HEK293 (cell line): Measurements from ENCODE around the gene ABHD17A.

Experiments
- CTCF ChIA-PET: fragments of 350-600 bp; formaldehyde crosslinking; extraction: SDS; loops from one replicate; lab custom pipeline; 2021; ENCODE audit warnings: antibody characterized with exemption; lab: Yijun Ruan, JAX
- POLR2A ChIA-PET: fragments of 300-600 bp; formaldehyde crosslinking; extraction: SDS; loops from one replicate; lab custom pipeline; 2020; ENCODE audit warnings: antibody characterized with exemption, inconsistent platforms; lab: Yijun Ruan, JAX
- H3K27ac ChIP-seq: fragments of 200-500 bp; sonication (Bioruptor generic); 2 replicates; pipeline ENCODE4 v1.5.1; 2014; ENCODE audit warnings: low read depth, low read length, control low read depth, inconsistent platforms; ENCODE audit errors: extremely low read depth
- H3K36me3 ChIP-seq, 2 experiments: fragments of 200-500 bp in 1 of 2; sonication (Bioruptor generic) in 1 of 2; 1 replicate in 1 of 2; 2 replicates in 1 of 2; pipeline ENCODE4 v1.5.1; 2014 to 2017; ENCODE audit warnings: inconsistent platforms in 2 of 2, low read length in 2 of 2; ENCODE audit not compliant: control insufficient read depth in 2 of 2, insufficient read depth in 1 of 2
- H3K4me1 ChIP-seq: fragments of 200-500 bp; sonication (Bioruptor generic); 2 replicates; pipeline ENCODE4 v1.5.1; 2014; ENCODE audit warnings: mild to moderate bottlenecking, low read length, inconsistent platforms; ENCODE audit not compliant: control insufficient read depth, insufficient read depth
- H3K4me3 ChIP-seq: 2 replicates; pipeline ENCODE4 v1.5.1; 2011; ENCODE audit warnings: low read depth, mild to moderate bottlenecking, control low read depth, low read length, moderate library complexity
- H3K9me3 ChIP-seq: fragments of 200-500 bp; sonication (Bioruptor generic); 2 replicates; pipeline ENCODE4 v1.5.1; 2014; ENCODE audit warnings: low read depth, low read length, inconsistent platforms; ENCODE audit not compliant: control insufficient read depth, insufficient read depth
- GLIS1 ChIP-seq: fragments of 450-650 bp; formaldehyde crosslinking; IDR thresholded peaks from 2 replicates; pipeline ENCODE4 v1.5.1; 2016; ENCODE audit warnings: missing biosample characterization, missing genetic modification characterization
- GLIS2 ChIP-seq: fragments of 450-650 bp; formaldehyde crosslinking; IDR thresholded peaks from 2 replicates; pipeline ENCODE4 v1.5.1; 2016; ENCODE audit warnings: missing biosample characterization, missing genetic modification characterization
- KLF1 ChIP-seq: fragments of 450-650 bp; formaldehyde crosslinking; IDR thresholded peaks from 2 replicates; pipeline ENCODE4 v1.5.1; 2016; ENCODE audit warnings: missing biosample characterization, missing genetic modification characterization
- KLF9 ChIP-seq: fragments of 450-650 bp; formaldehyde crosslinking; IDR thresholded peaks from 2 replicates; pipeline ENCODE4 v1.5.1; 2016; ENCODE audit warnings: missing biosample characterization, missing genetic modification characterization, low read depth
- ZIC2 ChIP-seq: fragments of 450-650 bp; formaldehyde crosslinking; IDR thresholded peaks from 2 replicates; pipeline ENCODE4 v1.5.1; 2016; ENCODE audit warnings: missing biosample characterization, missing genetic modification characterization
- ZNF138 ChIP-seq: fragments of 450-650 bp; formaldehyde crosslinking; IDR thresholded peaks from 2 replicates; pipeline ENCODE4 v1.5.1; 2016; ENCODE audit warnings: missing biosample characterization, missing genetic modification characterization, borderline replicate concordance
- ZNF223 ChIP-seq: fragments of 450-650 bp; formaldehyde crosslinking; IDR thresholded peaks from 2 replicates; pipeline ENCODE4 v1.5.1; 2016; ENCODE audit warnings: missing biosample characterization, missing genetic modification characterization
- ZNF394 ChIP-seq: fragments of 450-650 bp; formaldehyde crosslinking; IDR thresholded peaks from 2 replicates; pipeline ENCODE4 v1.5.1; 2016; ENCODE audit warnings: missing biosample characterization, missing genetic modification characterization, mild to moderate bottlenecking, moderate library complexity, borderline replicate concordance
- ZNF530 ChIP-seq: fragments of 450-650 bp; formaldehyde crosslinking; IDR thresholded peaks from 2 replicates; pipeline ENCODE4 v1.5.1; 2016; ENCODE audit warnings: low read depth, missing biosample characterization, missing genetic modification characterization
- ZNF549 ChIP-seq: fragments of 450-650 bp; IDR thresholded peaks from 2 replicates; pipeline ENCODE4 v1.5.1; 2018; ENCODE audit warnings: missing biosample characterization, missing genetic modification characterization, mild to moderate bottlenecking, inconsistent platforms, moderate library complexity
- ZNF654 ChIP-seq: fragments of 450-650 bp; formaldehyde crosslinking; IDR thresholded peaks from 2 replicates; pipeline ENCODE4 v1.5.1; 2016; ENCODE audit warnings: low read depth, missing biosample characterization, missing genetic modification characterization
- ZNF707 ChIP-seq: fragments of 450-650 bp; formaldehyde crosslinking; IDR thresholded peaks from 2 replicates; pipeline ENCODE4 v1.5.1; 2016; ENCODE audit warnings: missing biosample characterization, missing genetic modification characterization
- ZNF791 ChIP-seq: fragments of 450-650 bp; formaldehyde crosslinking; IDR thresholded peaks from 2 replicates; pipeline ENCODE4 v1.5.1; 2016; ENCODE audit warnings: missing biosample characterization, missing genetic modification characterization
- ZSCAN16 ChIP-seq: fragments of 450-650 bp; formaldehyde crosslinking; IDR thresholded peaks from 2 replicates; pipeline ENCODE4 v1.5.1; 2016; ENCODE audit warnings: missing biosample characterization, missing genetic modification characterization
- TF ChIP-seq, protein P1 (sequence below): fragments of 450-650 bp; formaldehyde crosslinking; IDR thresholded peaks from 2 replicates; pipeline ENCODE4 v1.5.1; 2016; ENCODE audit warnings: missing biosample characterization, missing genetic modification characterization
- TF ChIP-seq, protein P2 (sequence below): fragments of 450-650 bp; formaldehyde crosslinking; IDR thresholded peaks from 2 replicates; pipeline ENCODE4 v1.5.1; 2016; ENCODE audit warnings: missing biosample characterization, missing genetic modification characterization
- TF ChIP-seq, protein P3 (sequence below): fragments of 450-650 bp; formaldehyde crosslinking; IDR thresholded peaks from 2 replicates; pipeline ENCODE4 v1.5.1; 2016; ENCODE audit warnings: missing biosample characterization, missing genetic modification characterization

ABHD17A gene

DNA sequence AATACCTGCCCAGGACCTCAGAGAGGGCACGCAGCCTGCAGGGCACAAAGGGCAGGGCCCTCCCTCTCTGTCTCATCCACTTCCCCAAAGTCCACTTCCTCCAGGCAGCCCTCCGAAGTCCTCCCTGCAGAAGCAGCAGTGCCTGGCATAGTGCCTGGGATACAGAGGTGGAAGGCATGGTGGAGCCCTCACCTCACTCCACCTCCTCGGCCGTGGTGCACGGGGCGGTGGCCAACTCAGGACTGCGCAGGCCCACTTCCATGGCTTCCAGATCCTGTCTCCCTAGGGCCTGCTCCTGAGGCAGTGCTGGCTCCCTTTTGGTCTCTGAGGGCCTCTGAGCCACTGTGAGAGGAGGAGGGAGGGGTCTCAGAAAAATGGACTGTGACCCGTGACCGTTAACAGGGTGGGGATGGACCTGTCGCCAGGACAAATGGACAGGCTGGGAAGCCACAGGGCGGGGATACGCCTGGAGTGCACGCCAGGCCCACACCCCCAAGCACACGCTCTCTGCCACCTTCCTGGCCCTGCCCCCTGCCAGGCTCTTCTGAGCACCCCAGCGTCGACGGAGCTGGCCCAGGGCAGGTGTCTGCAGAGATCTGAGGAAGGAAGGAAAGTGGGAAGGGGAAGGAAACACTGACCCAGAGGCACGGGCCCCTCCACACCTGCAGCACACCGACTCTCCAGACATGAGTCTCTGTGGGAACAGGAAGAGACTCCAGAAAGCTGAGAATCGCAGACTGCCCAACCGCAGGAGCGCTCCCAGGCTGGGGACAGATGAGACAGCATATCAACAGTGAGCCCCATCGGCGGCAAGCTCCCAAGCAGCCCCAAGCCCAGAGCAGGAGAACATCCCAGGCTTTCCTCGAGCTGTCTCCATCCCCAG lies 45.4 kb downstream of the ABHD17A start:
- H3K36me3 ChIP-seq = peaks cover 0 to 23% of the 10 kb centered on the region in 2 experiments; a peak in 2 of 3 replicates
- no peak overlapping the region for H3K27ac ChIP-seq
- ChIA-PET POLR2A (interaction anchor here (0.6 kb wide), 2 partner anchors 14 to 74 kb away, joined by 3 to 4 read pairs; no protein-coding TSS in a partner anchor), CTCF (interaction anchor here (1.4 to 5.3 kb wide), 4 partner anchors 9 to 15 kb away, joined by 4 to 53 read pairs (median 15); partner anchors contain the start of gene REXO1)
- no peaks in the 10 kb centered on the region for H3K9me3 ChIP-seq
- TF ChIP-seq KLF1 = peak; percentile 31; the same call in 1 of the 2 replicates
- TF ChIP-seq ZNF138 (tag by site-specific recombination) = no peak
- no peak overlapping the region for H3K4me3 ChIP-seq
- no peaks in the 10 kb centered on the region for H3K4me1 ChIP-seq

DNA sequence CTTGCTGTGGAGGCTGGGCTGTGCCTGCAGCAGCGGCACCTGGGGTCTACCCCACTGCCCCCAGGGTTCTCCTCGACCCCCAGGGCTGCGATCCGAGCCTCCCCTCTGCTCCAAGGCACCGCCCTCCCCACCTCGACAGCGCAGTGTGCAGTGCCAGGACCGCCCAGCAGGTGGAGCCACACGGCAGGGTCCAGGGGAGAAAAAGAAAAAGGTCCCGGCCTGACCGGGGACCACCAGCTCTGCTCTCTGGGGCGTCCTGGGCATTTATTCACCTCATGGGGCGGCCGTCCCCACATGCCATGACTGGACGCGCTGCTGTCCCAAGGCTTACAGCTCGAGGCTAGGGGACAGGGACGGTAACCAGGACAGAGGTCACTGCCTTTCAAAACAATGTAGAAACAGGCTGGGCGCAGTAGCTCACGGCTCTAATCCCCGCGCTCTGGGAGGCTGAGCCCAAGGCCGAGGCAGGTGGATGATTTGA lies 47.6 kb downstream of the ABHD17A start:
- ChIA-PET POLR2A (interaction anchor here (0.7 to 1.9 kb wide), 5 partner anchors 9 to 444 kb away, joined by 3 to 5 read pairs (median 5); no protein-coding TSS in a partner anchor), CTCF (interaction anchor here (0.5 to 5.3 kb wide), 26 partner anchors 9 to 314 kb away, joined by 3 to 53 read pairs (median 4); partner anchors contain the start of gene REXO1)
- peaks cover 0 to 12% of the 10 kb centered on the region in 2 experiments; a peak in 2 of 3 replicates for H3K36me3 ChIP-seq
- no peaks in the 10 kb centered on the region for H3K4me1 ChIP-seq
- TF ChIP-seq GLIS2 (tag by site-specific recombination) (0 out of 2 replicates have a peak, but pooled peaks have one; percentile 35), KLF9 (0 out of 2 replicates have a peak, but pooled peaks have one; percentile 11), ZNF654 (tag by site-specific recombination) (peak; percentile 29; the same call in 1 of the 2 replicates), GLIS1 (tag by site-specific recombination) (peak; percentile 78), ZSCAN16 (tag by site-specific recombination) (peak; percentile 92), ZNF549 (tag by site-specific recombination) (no peak), ZNF223 (tag by site-specific recombination) (0 out of 2 replicates have a peak, but pooled peaks have one; percentile 29), ZNF707 (tag by site-specific recombination) (no peak), ZNF530 (no peak), ZIC2 (tag by site-specific recombination) (peak; percentile 60), ZNF791 (tag by site-specific recombination) (no peak), ZNF394 (tag by site-specific recombination) (no peak)
- TF ChIP-seq, protein P1, sequence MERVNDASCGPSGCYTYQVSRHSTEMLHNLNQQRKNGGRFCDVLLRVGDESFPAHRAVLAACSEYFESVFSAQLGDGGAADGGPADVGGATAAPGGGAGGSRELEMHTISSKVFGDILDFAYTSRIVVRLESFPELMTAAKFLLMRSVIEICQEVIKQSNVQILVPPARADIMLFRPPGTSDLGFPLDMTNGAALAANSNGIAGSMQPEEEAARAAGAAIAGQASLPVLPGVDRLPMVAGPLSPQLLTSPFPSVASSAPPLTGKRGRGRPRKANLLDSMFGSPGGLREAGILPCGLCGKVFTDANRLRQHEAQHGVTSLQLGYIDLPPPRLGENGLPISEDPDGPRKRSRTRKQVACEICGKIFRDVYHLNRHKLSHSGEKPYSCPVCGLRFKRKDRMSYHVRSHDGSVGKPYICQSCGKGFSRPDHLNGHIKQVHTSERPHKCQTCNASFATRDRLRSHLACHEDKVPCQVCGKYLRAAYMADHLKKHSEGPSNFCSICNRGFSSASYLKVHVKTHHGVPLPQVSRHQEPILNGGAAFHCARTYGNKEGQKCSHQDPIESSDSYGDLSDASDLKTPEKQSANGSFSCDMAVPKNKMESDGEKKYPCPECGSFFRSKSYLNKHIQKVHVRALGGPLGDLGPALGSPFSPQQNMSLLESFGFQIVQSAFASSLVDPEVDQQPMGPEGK (tag by site-specific recombination) = 0 out of 2 replicates have a peak, but pooled peaks have one; percentile 34
- TF ChIP-seq, protein P2, sequence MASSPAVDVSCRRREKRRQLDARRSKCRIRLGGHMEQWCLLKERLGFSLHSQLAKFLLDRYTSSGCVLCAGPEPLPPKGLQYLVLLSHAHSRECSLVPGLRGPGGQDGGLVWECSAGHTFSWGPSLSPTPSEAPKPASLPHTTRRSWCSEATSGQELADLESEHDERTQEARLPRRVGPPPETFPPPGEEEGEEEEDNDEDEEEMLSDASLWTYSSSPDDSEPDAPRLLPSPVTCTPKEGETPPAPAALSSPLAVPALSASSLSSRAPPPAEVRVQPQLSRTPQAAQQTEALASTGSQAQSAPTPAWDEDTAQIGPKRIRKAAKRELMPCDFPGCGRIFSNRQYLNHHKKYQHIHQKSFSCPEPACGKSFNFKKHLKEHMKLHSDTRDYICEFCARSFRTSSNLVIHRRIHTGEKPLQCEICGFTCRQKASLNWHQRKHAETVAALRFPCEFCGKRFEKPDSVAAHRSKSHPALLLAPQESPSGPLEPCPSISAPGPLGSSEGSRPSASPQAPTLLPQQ = 0 out of 2 replicates have a peak, but pooled peaks have one; percentile 30
- TF ChIP-seq, protein P3, sequence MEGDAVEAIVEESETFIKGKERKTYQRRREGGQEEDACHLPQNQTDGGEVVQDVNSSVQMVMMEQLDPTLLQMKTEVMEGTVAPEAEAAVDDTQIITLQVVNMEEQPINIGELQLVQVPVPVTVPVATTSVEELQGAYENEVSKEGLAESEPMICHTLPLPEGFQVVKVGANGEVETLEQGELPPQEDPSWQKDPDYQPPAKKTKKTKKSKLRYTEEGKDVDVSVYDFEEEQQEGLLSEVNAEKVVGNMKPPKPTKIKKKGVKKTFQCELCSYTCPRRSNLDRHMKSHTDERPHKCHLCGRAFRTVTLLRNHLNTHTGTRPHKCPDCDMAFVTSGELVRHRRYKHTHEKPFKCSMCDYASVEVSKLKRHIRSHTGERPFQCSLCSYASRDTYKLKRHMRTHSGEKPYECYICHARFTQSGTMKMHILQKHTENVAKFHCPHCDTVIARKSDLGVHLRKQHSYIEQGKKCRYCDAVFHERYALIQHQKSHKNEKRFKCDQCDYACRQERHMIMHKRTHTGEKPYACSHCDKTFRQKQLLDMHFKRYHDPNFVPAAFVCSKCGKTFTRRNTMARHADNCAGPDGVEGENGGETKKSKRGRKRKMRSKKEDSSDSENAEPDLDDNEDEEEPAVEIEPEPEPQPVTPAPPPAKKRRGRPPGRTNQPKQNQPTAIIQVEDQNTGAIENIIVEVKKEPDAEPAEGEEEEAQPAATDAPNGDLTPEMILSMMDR = peak; percentile 80
- no peak overlapping the region for H3K27ac ChIP-seq
- no peaks in the 10 kb centered on the region for H3K9me3 ChIP-seq
- no peak overlapping the region for H3K4me3 ChIP-seq
